ENCODE data around the gene THBS2.

DNA sequence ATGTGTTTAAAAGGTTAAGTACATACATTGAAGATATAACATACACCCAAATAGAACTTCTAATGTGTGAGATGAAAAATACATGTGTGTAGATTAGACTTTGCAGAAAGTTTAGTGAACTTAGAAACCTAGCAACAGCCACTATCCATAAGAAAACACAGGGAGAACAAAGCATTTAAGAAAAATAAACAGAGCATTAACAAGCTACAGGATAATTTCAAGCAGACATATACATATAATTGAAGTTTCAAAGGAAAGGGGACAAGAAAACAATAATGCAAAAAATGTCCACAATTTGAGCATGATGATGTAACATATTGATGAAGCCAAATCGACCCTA is 18.2 kb upstream of the THBS2 start:
- TF ChIP-seq CTCF (IDR thresholded peaks at IDR 0.05; ENCODE audit: low read length), result no peak
- no peak for TF ChIP-seq EZH2 (IDR thresholded peaks at IDR 0.05; ENCODE audit: borderline replicate concordance, low read length)

All from OCI-LY1 (cell line).